Measurements from ENCODE around the gene SPINK8. TPM values are rescaled to one million over a fixed set of nuclear protein-coding genes. Genes with fewer than 3 reads are reported as not detected.
A peak's percentile ranks its signal among the peaks of the same experiment; 100 is the strongest.

SPINK8 gene
- total and polyA plus RNA-seq, 4 donors, result not detected

GRCh38 chr3:48301800-48302166 is 31.7 kb downstream of the SPINK8 start:
- Histone ChIP-seq H3K4me1 (ENCODE audit: control insufficient read depth in 4 of 4, insufficient read depth in 4 of 4, low read length in 3 of 4) (peaks cover 0 to 18% (median 6%) of the 10 kb centered on the region in 4 donors), H3K36me3 (ENCODE audit: control insufficient read depth in 4 of 4, insufficient read depth in 3 of 4, low read depth in 1 of 4, low read length in 3 of 4) (peaks cover 0 to 10% (median 4%) of the 10 kb centered on the region in 4 donors), H3K27me3 (ENCODE audit: control insufficient read depth in 4 of 4, insufficient read depth in 4 of 4, low read length in 3 of 4) (no peaks in the 10 kb centered on the region), H3K4me3 (ENCODE audit: low read depth in 1 of 3, low read length in 3 of 3) (peak overlapping the region; percentile 66 to 91 (median 83)), H3K9ac (ENCODE audit: low read depth in 1 of 2, low read length in 2 of 2) (peak overlapping the region; percentile 32 to 53), H3K27ac (ENCODE audit: low read depth in 1 of 2, low read length in 2 of 2) (peak overlapping the region; percentile 87 to 90), H3K9me3 (ENCODE audit: control insufficient read depth in 4 of 4, low read length in 3 of 4) (no peaks in the 10 kb centered on the region)
- WGBS, result 2% methylated on average over 10 of the region's 10 CpGs
- TF ChIP-seq SP1 (IDR thresholded peaks at IDR 0.05) (no peak), HNF4G (IDR thresholded peaks at IDR 0.05) (no peak), ZBTB33 (IDR thresholded peaks at IDR 0.05) (no peak), RAD21 (IDR thresholded peaks at IDR 0.05) (no peak), YY1 (IDR thresholded peaks at IDR 0.05) (no peak), MAX (IDR thresholded peaks at IDR 0.05) (no peak)
- no peak for DNase-seq (ENCODE audit: low spot score)

DNA sequence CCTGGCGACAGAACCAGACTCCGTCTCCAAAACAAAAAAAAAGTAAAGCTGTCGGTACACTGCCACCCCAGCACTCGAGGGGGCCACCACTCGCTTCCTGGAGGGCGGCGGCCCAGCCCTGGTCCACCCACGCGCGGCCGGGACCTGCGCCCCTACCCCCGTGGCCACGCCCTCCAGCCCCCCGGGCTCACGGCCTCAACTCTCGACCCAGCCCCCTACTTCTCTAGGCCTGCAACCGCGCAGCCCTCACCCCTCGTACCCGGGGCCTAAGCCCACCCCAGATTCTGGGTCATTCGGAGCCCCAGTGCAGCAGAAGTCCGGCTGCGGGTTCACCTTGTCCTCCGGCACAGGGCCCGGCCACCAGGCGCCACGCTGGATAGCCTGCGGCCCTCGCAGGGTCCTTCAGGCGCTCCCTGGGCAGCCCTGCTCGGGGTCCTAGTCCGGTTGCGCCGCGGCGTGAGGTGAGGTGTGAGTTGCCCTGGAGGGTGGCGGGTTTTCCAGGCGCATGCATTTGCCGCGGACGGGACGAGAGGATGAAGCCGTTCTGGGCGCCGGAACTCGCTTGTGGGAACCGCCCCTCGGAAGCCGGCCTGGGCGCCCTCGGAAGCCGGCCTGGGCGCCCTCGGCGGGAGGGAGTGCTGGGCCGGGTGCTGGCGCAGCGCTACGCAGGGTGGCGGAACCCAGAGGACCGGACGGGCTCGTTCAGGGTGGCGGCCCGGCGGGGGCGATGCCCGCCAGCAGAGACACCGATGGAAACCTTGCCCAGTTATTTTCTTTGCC is 32.3 kb downstream of the SPINK8 start, which contains the start of gene NME6:
Gene NME6, minus strand, starts transcription at position 348 of the 780 bp plus-strand sequence.
- peak; percentile 95 for DNase-seq (ENCODE audit: low spot score)
- TF ChIP-seq HNF4G (IDR thresholded peaks at IDR 0.05) (no peak), ATF3 (IDR thresholded peaks at IDR 0.05) (no peak), SP1 (IDR thresholded peaks at IDR 0.05) (peak; percentile 48), GABPA (IDR thresholded peaks at IDR 0.05 in 1 of 2, conservative IDR thresholded peaks at IDR 0.05 in 1 of 2) (peak in 1 of 2 donors; percentile 78), JUND (IDR thresholded peaks at IDR 0.05) (no peak), ZBTB33 (IDR thresholded peaks at IDR 0.05) (peak; percentile 49), RXRA (IDR thresholded peaks at IDR 0.05) (peak in 1 of 2 donors; percentile 30), RAD21 (IDR thresholded peaks at IDR 0.05) (peak; percentile 7 to 15), MAX (IDR thresholded peaks at IDR 0.05) (peak; percentile 76), YY1 (IDR thresholded peaks at IDR 0.05) (peak; percentile 65), HNF4A (conservative IDR thresholded peaks at IDR 0.05) (no peak), CTCF (IDR thresholded peaks at IDR 0.05; ENCODE audit: low read depth, low read length, missing input control) (no peak), FOXA2 (IDR thresholded peaks at IDR 0.05) (no peak), FOXA1 (IDR thresholded peaks at IDR 0.05) (peak; percentile 11), TAF1 (conservative IDR thresholded peaks at IDR 0.05) (peak; percentile 42), EGR1 (IDR thresholded peaks at IDR 0.05; ENCODE audit: low read depth in 2 of 2) (peak in 1 of 2 donors; percentile 27), NR2F2 (IDR thresholded peaks at IDR 0.05) (no peak)
- TF ChIP-seq, protein P1, sequence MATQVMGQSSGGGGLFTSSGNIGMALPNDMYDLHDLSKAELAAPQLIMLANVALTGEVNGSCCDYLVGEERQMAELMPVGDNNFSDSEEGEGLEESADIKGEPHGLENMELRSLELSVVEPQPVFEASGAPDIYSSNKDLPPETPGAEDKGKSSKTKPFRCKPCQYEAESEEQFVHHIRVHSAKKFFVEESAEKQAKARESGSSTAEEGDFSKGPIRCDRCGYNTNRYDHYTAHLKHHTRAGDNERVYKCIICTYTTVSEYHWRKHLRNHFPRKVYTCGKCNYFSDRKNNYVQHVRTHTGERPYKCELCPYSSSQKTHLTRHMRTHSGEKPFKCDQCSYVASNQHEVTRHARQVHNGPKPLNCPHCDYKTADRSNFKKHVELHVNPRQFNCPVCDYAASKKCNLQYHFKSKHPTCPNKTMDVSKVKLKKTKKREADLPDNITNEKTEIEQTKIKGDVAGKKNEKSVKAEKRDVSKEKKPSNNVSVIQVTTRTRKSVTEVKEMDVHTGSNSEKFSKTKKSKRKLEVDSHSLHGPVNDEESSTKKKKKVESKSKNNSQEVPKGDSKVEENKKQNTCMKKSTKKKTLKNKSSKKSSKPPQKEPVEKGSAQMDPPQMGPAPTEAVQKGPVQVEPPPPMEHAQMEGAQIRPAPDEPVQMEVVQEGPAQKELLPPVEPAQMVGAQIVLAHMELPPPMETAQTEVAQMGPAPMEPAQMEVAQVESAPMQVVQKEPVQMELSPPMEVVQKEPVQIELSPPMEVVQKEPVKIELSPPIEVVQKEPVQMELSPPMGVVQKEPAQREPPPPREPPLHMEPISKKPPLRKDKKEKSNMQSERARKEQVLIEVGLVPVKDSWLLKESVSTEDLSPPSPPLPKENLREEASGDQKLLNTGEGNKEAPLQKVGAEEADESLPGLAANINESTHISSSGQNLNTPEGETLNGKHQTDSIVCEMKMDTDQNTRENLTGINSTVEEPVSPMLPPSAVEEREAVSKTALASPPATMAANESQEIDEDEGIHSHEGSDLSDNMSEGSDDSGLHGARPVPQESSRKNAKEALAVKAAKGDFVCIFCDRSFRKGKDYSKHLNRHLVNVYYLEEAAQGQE (IDR thresholded peaks at IDR 0.05), result peak; percentile 59
- under 1% methylated on average over 70 of the region's 70 CpGs for WGBS
- no peaks in the 10 kb centered on the region for H3K27me3 ChIP-seq (ENCODE audit: control insufficient read depth in 4 of 4, insufficient read depth in 4 of 4, low read length in 3 of 4)
- H3K36me3 ChIP-seq (ENCODE audit: control insufficient read depth in 4 of 4, insufficient read depth in 3 of 4, low read depth in 1 of 4, low read length in 3 of 4), result peaks cover 0 to 16% (median 8%) of the 10 kb centered on the region in 4 donors
- peak within 1 kb of the TSS; percentile 87 to 90 for H3K27ac ChIP-seq (ENCODE audit: low read depth in 1 of 2, low read length in 2 of 2)
- peak within 1 kb of the TSS; percentile 66 to 91 (median 83) for H3K4me3 ChIP-seq (ENCODE audit: low read depth in 1 of 3, low read length in 3 of 3)
- H3K9ac ChIP-seq (ENCODE audit: low read depth in 1 of 2, low read length in 2 of 2), result peak within 1 kb of the TSS; percentile 32 to 53
- peaks cover 0 to 18% (median 6%) of the 10 kb centered on the region in 4 donors for H3K4me1 ChIP-seq (ENCODE audit: control insufficient read depth in 4 of 4, insufficient read depth in 4 of 4, low read length in 3 of 4)
- no peaks in the 10 kb centered on the region for H3K9me3 ChIP-seq (ENCODE audit: control insufficient read depth in 4 of 4, low read length in 3 of 4)

Data from liver (tissue), 9 donors.